A549 (cell line): Measurements from ENCODE around the gene TLR2. TPM values are rescaled to one million over a fixed set of nuclear protein-coding genes. Genes with fewer than 3 reads are reported as not detected.

Experiments
- ATAC-seq, 2 experiments: fragments of 200-7000 bp in 1 of 2; fragments of >200 bp in 1 of 2; cut with Nextera tagmentation in 1 of 2; cut with Tn5 transposase in 1 of 2; 3 replicates each; pipeline versions ENCODE4 v1.8.0 to v1.9.1; 2018 to 2020; ENCODE audit warnings: mild to moderate bottlenecking in 1 of 2, moderate library complexity in 1 of 2
- CTCF ChIA-PET: fragments of 300-600 bp; sonication (Branson Sonifier 250); formaldehyde crosslinking; extraction: SDS; loops from one replicate; lab custom pipeline; 2021; ENCODE audit warnings: antibody characterized with exemption, inconsistent platforms; lab: Yijun Ruan, JAX
- POLR2A ChIA-PET: fragments of 350-600 bp; formaldehyde crosslinking; extraction: SDS; loops from one replicate; lab custom pipeline; 2021; ENCODE audit warnings: antibody characterized with exemption, inconsistent platforms; lab: Yijun Ruan, JAX
- DNase-seq, 2 experiments: peaks; one replicate each; pipeline versions ENCODE4 v3.0.0 to v3.0.0-alpha.2; 2011 to 2016; ENCODE audit warnings: low read depth in 1 of 2, low spot score in 1 of 2
- FAIRE-seq: peaks from 2 replicates; lab custom pipeline; 2011; peaks lifted over from hg19 to GRCh38; lab: Jason Lieb, UNC
- H3K27ac ChIP-seq, 2 experiments: fragments of >200 bp; sonication (Bioruptor Twin); formaldehyde crosslinking; 3 replicates each; pipeline ENCODE4 v1.5.1; 2016 to 2017
- H3K4me1 ChIP-seq: fragments of >200 bp; sonication (Bioruptor Twin); formaldehyde crosslinking; 3 replicates; pipeline ENCODE4 v1.6.1; 2016
- H3K4me2 ChIP-seq: fragments of >200 bp; sonication (Bioruptor Twin); formaldehyde crosslinking; 3 replicates; pipeline ENCODE4 v1.6.1; 2016
- H3K4me3 ChIP-seq: fragments of >200 bp; sonication (Bioruptor Twin); formaldehyde crosslinking; 3 replicates; pipeline ENCODE4 v1.5.1; 2016
- H3K9me3 ChIP-seq: fragments of >200 bp; sonication (Bioruptor Twin); formaldehyde crosslinking; 3 replicates; pipeline ENCODE4 v1.6.1; 2016
- BHLHE40 ChIP-seq: IDR thresholded peaks from 2 replicates; pipeline ENCODE4 v1.6.1; 2012; ENCODE audit warnings: low read depth, low read length, inconsistent platforms
- CBX8 ChIP-seq: fragments of 200-600 bp; sonication (generic); IDR thresholded peaks from 2 replicates; pipeline ENCODE4 v1.6.1; 2016
- E2F6 ChIP-seq: IDR thresholded peaks from 2 replicates; pipeline ENCODE4 v1.6.1; 2012; ENCODE audit warnings: low read depth, borderline replicate concordance
- EHF ChIP-seq: fragments of 250-450 bp; sonication (Bioruptor Pico); IDR thresholded peaks from 2 replicates; pipeline ENCODE4 v1.5.0; 2020; ENCODE audit warnings: mild to moderate bottlenecking
- ELK1 ChIP-seq: fragments of 150-350 bp; IDR thresholded peaks from 2 replicates; pipeline ENCODE4 v1.6.1; 2014; ENCODE audit warnings: low read depth, mild to moderate bottlenecking, low read length
- HEYL ChIP-seq: fragments of 250-450 bp; sonication (Bioruptor Pico); IDR thresholded peaks from 2 replicates; pipeline ENCODE4 v1.8.0; 2021; ENCODE audit warnings: mild to moderate bottlenecking, moderate library complexity
- HOXA7 ChIP-seq: fragments of 250-450 bp; sonication (Bioruptor Pico); IDR thresholded peaks from 2 replicates; pipeline ENCODE4 v1.5.0; 2020; ENCODE audit warnings: mild to moderate bottlenecking, moderate library complexity
- JUN ChIP-seq, 2 experiments: fragments of >200 bp; sonication (Bioruptor Twin); formaldehyde crosslinking; IDR thresholded peaks; 2 replicates in 1 of 2; 3 replicates in 1 of 2; pipeline ENCODE4 v1.6.1; 2016 to 2017
- JUNB ChIP-seq: fragments of >200 bp; sonication (Bioruptor Twin); formaldehyde crosslinking; IDR thresholded peaks from 2 replicates; pipeline ENCODE4 v1.6.1; 2016
- MAX ChIP-seq: IDR thresholded peaks from 2 replicates; pipeline ENCODE4 v1.6.1; 2012
- NPAS2 ChIP-seq: fragments of 250-450 bp; sonication (Bioruptor Pico); IDR thresholded peaks from 2 replicates; pipeline ENCODE4 v1.8.0; 2022; ENCODE audit warnings: mild to moderate bottlenecking, moderate library complexity, borderline replicate concordance
- POLR2A ChIP-seq: IDR thresholded peaks from 2 replicates; pipeline ENCODE4 v1.6.1; 2012; ENCODE audit warnings: mild to moderate bottlenecking, low read length
- POLR2AphosphoS2 ChIP-seq: conservative IDR thresholded peaks from 2 replicates; pipeline ENCODE4 v1.6.1; 2012; ENCODE audit warnings: low read length, improper control_type of control experiment, inconsistent platforms
- RCOR1 ChIP-seq: fragments of 150-350 bp; IDR thresholded peaks from 2 replicates; pipeline ENCODE4 v1.6.1; 2014; ENCODE audit warnings: antibody characterized with exemption, low read length, low read depth
- SMC3 ChIP-seq: fragments of >200 bp; sonication (Bioruptor Twin); formaldehyde crosslinking; IDR thresholded peaks from 3 replicates; pipeline ENCODE4 v1.6.1; 2018; ENCODE audit warnings: inconsistent platforms
- TP53 ChIP-seq: fragments of 250-450 bp; sonication (Bioruptor Pico); IDR thresholded peaks from 2 replicates; pipeline ENCODE4 v1.5.0; 2021; ENCODE audit warnings: mild to moderate bottlenecking, moderate library complexity
- USF2 ChIP-seq: fragments of 450-650 bp; IDR thresholded peaks from 2 replicates; pipeline ENCODE4 v1.6.1; 2014; ENCODE audit warnings: antibody characterized with exemption
- WGBS: methylation state at CpG from one replicate; pipeline ENCODE4 v1.1.6; 2017; ENCODE audit errors: missing lambda C conversion rate; 5-methylcytosine and 5-hydroxymethylcytosine counted together
- polyA plus RNA-seq, 4 experiments: library from polyadenylated mRNA; depleted of rRNA in 3 of 4; stranded (reverse); fragments of >200 nt; fragmentation: RNase III in 1 of 4; extraction: RNeasy Plus Mini Kit Qiagen cat#74134 plus additional on column Dnase treatment in 1 of 4; gene quantifications; 2 replicates in 3 of 4; 3 replicates in 1 of 4; pipeline ENCODE4 v1.2.3, GENCODE V29; 2011 to 2017

The TLR2 gene
- polyA plus RNA-seq, 2 of the 4 experiments (the other 2 are of a cell fraction): 0.14 TPM; not detected in 1

GRCh38 chr4:153676984-153677383, 7.1 kb upstream of the TLR2 start:
- FAIRE-seq: no peak

GRCh38 chr4:153679486-153679885, 4.6 kb upstream of the TLR2 start:
- ChIA-PET POLR2A (no interaction called here), CTCF (interaction anchor here (0.5 kb wide), 1 partner anchor 925 kb away, joined by 3 read pairs; no protein-coding TSS in a partner anchor)
- Histone ChIP-seq H3K27ac (no peak overlapping the region), H3K4me3 (no peak overlapping the region), H3K4me1 (peaks cover 6% of the 10 kb centered on the region; the same call in 2 of the 3 replicates), H3K4me2 (no peak overlapping the region), H3K9me3 (no peaks in the 10 kb centered on the region)
- FAIRE-seq: no peak
- no peak for ATAC-seq
- TF ChIP-seq E2F6 (no peak), NPAS2 (no peak)
- WGBS: 48% methylated on average over 6 of the region's 6 CpGs
- DNase-seq: no peak

More at GRCh38 chr4:153676984-153677383, 7.1 kb upstream of the TLR2 start:
- H3K4me3 ChIP-seq: no peak overlapping the region
- peaks cover 4% of the 10 kb centered on the region; the same call in 2 of the 3 replicates for H3K4me1 ChIP-seq
- peak; percentile 74 to 79; a peak in 5 of 6 replicates for ATAC-seq
- TF ChIP-seq JUNB: peak; percentile 31; the same call in 1 of the 2 replicates
- no peak for TF ChIP-seq RCOR1
- no peak overlapping the region for H3K27ac ChIP-seq
- WGBS: 0% methylated on average over 1 of the region's 1 CpG
- no peaks in the 10 kb centered on the region for H3K9me3 ChIP-seq
- peak in 1 of 2 experiments; percentile 25 for DNase-seq
- H3K4me2 ChIP-seq: no peak overlapping the region; the same call in 2 of the 3 replicates
- ChIA-PET POLR2A (no interaction called here), CTCF (no interaction called here)

GRCh38 chr4:153683763-153684181, 308 bp upstream of the TLR2 start:
- Histone ChIP-seq H3K4me1 (0 out of 3 replicates have a peak, but pooled peaks cover 5% of the 10 kb centered on the region), H3K4me2 (peak overlapping the region; percentile 97), H3K4me3 (peak overlapping the region; percentile 53), H3K9me3 (no peaks in the 10 kb centered on the region), H3K27ac (peak overlapping the region in 1 of 2 experiments; percentile 65; a peak in 3 of 6 replicates)
- CTCF ChIA-PET: no interaction called here
- POLR2A ChIA-PET: no interaction called here
- ATAC-seq (peak; percentile 83), FAIRE-seq (no peak), DNase-seq (no peak)
- WGBS: 27% methylated on average over 24 of the region's 27 CpGs
- TF ChIP-seq JUN (IDR thresholded peaks at IDR 0.05) (no peak), HEYL (CRISPR knock-in tag) (no peak), EHF (CRISPR knock-in tag) (no peak), ELK1 (no peak), MAX (peak; percentile 23; the same call in 1 of the 2 replicates), SMC3 (no peak), TP53 (CRISPR knock-in tag) (no peak)

GRCh38 chr4:153684971-153685371, 891 bp downstream of the TLR2 start:
- ATAC-seq (peak in 1 of 2 experiments; percentile 30; a peak in 2 of 6 replicates), FAIRE-seq (no peak), DNase-seq (no peak)
- no peaks in the 10 kb centered on the region for H3K9me3 ChIP-seq
- H3K27ac ChIP-seq: no peak overlapping the region
- WGBS: 49% methylated on average over 9 of the region's 9 CpGs
- ChIA-PET POLR2A (no interaction called here), CTCF (no interaction called here)
- H3K4me2 ChIP-seq: peak overlapping the region; percentile 97
- peak overlapping the region; percentile 53 for H3K4me3 ChIP-seq
- H3K4me1 ChIP-seq: 0 out of 3 replicates have a peak, but pooled peaks cover 5% of the 10 kb centered on the region
- TF ChIP-seq HOXA7 (CRISPR knock-in tag): no peak
- no peak for TF ChIP-seq BHLHE40
- 0 out of 2 replicates have a peak, but pooled peaks have one; percentile 38 for TF ChIP-seq CBX8
- no peak for TF ChIP-seq USF2
- TF ChIP-seq POLR2AphosphoS2: no peak
- TF ChIP-seq POLR2A: no peak
